ENCODE results near the gene POLR2F. TPM values are rescaled to one million over a fixed set of nuclear protein-coding genes. Genes with fewer than 3 reads are reported as not detected.

POLR2F gene
- total RNA-seq, 6 donors from 2014 or later = 48.9 to 152 (median 71.7) TPM

- H3K27ac ChIP-seq = peak overlapping the region; percentile 69 to 83 (median 76)
- ATAC-seq (ENCODE audit: low FRiP score in 2 of 2) (peak in 1 of 2 donors; percentile 76), DNase-seq (peak in 1 of 2 donors; percentile 82)
- TF ChIP-seq POLR2A (IDR thresholded peaks at IDR 0.05) = no peak
- peak in 1 of 2 donors; percentile 52 for TF ChIP-seq POLR2AphosphoS5 (IDR thresholded peaks at IDR 0.05)
- no peak for TF ChIP-seq CTCF (IDR thresholded peaks at IDR 0.05)
- H3K36me3 ChIP-seq = no peaks in the 10 kb centered on the region
- WGBS, 2 donors = 18 to 46% methylated on average over 4 to 7 of the region's 7 CpGs
- peaks cover 16 to 22% (median 18%) of the 10 kb centered on the region in 4 donors for H3K4me1 ChIP-seq
- H3K4me3 ChIP-seq = peak overlapping the region in 1 of 4 donors; percentile 3
- H3K9me3 ChIP-seq = no peaks in the 10 kb centered on the region
- no peaks in the 10 kb centered on the region for H3K27me3 ChIP-seq
Measured at GRCh38 chr22:38017272-38017920, 63.9 kb downstream of the POLR2F start.

GRCh38 chr22:38017939-38018885 lies 64.7 kb downstream of the POLR2F start:
- DNase-seq (no peak), ATAC-seq (ENCODE audit: low FRiP score in 2 of 2) (peak in 1 of 2 donors; percentile 3)
- Histone ChIP-seq H3K27ac (peak overlapping the region in 3 of 4 donors; percentile 35 to 83 (median 74)), H3K27me3 (no peaks in the 10 kb centered on the region), H3K4me1 (peaks cover 16 to 22% (median 18%) of the 10 kb centered on the region in 4 donors), H3K9me3 (no peaks in the 10 kb centered on the region), H3K36me3 (no peaks in the 10 kb centered on the region), H3K4me3 (no peak overlapping the region)
- WGBS, 2 donors = 92 to 95% methylated on average over 10 to 12 of the region's 12 CpGs
- TF ChIP-seq POLR2AphosphoS5 (IDR thresholded peaks at IDR 0.05) (no peak), CTCF (IDR thresholded peaks at IDR 0.05) (no peak), EP300 (IDR thresholded peaks at IDR 0.05) (no peak), POLR2A (IDR thresholded peaks at IDR 0.05) (no peak)

Other genes with a start within 250 kb of the POLR2F start
- 10 to 100 TPM in 2 of 6 donors, 1 to 10 TPM in 4; 2.7 to 16.7 (median 7.5) TPM for gene GCAT, start 145.8 kb upstream of the POLR2F start, total RNA-seq
- gene GALR3, start 130.3 kb upstream of the POLR2F start, total RNA-seq = not detected
- gene ANKRD54, start 109.4 kb upstream of the POLR2F start, total RNA-seq = 10 to 100 TPM; 22.4 to 49.2 (median 38.2) TPM
- gene EIF3L, start 104.3 kb upstream of the POLR2F start, total RNA-seq = 100 to 1,000 TPM; 130 to 418 (median 248) TPM
- 10 to 100 TPM; 24.3 to 47.1 (median 37.3) TPM for gene MICALL1, start 47.4 kb upstream of the POLR2F start, total RNA-seq
- gene C22orf23, start 98 bp upstream of the POLR2F start, total RNA-seq = 1 to 10 TPM in 3 of 6 donors, under 1 TPM in 2, not detected in 1; 0.46 to 7.2 (median 1.2) TPM
- under 1 TPM in 1 of 6 donors, not detected in 5; 0.15 TPM for gene SOX10, start 30.9 kb downstream of the POLR2F start, total RNA-seq
- 100 to 1,000 TPM in 1 of 6 donors, 10 to 100 TPM in 5; 31.6 to 189 (median 50.3) TPM for gene PICK1, start 103.7 kb downstream of the POLR2F start, total RNA-seq
- gene SLC16A8, start 130.5 kb downstream of the POLR2F start, total RNA-seq = 1 to 10 TPM in 1 of 6 donors, under 1 TPM in 3, not detected in 2; 0.26 to 6.3 (median 0.73) TPM
- gene BAIAP2L2, start 157.0 kb downstream of the POLR2F start, total RNA-seq = 1 to 10 TPM in 1 of 6 donors, under 1 TPM in 2, not detected in 3; 0.94 to 6.3 (median 0.98) TPM
- 100 to 1,000 TPM in 1 of 6 donors, 10 to 100 TPM in 5; 21.1 to 295 (median 47.5) TPM for gene PLA2G6, start 228.1 kb downstream of the POLR2F start, total RNA-seq
- 10 to 100 TPM; 25.1 to 75.7 (median 44.5) TPM for gene MAFF, start 248.3 kb downstream of the POLR2F start, total RNA-seq